Effector memory CD4-positive, alpha-beta T cell (primary cell): Measurements from ENCODE around the gene CHRNA10.

Experiments used
- DNase-seq, 3 donors: peaks; one replicate each; pipeline ENCODE4 v3.0.0-alpha.2; 2020
- H3K27ac ChIP-seq: 2 replicates; pipeline ENCODE4 v1.7.0; 2013; ENCODE audit warnings: mild to moderate bottlenecking, low read length, moderate library complexity; ENCODE audit not compliant: insufficient read depth, poor library complexity, severe bottlenecking
- H3K27me3 ChIP-seq: replicated peaks from 2 replicates; pipeline ENCODE4 v1.7.0; 2013; ENCODE audit warnings: mild to moderate bottlenecking, low read length; ENCODE audit not compliant: insufficient read depth, control insufficient read depth, poor library complexity, severe bottlenecking
- H3K36me3 ChIP-seq: 2 replicates; pipeline ENCODE4 v1.7.0; 2013; ENCODE audit warnings: mild to moderate bottlenecking, low read length, moderate library complexity; ENCODE audit not compliant: control insufficient read depth, insufficient read depth
- H3K4me1 ChIP-seq: 2 replicates; pipeline ENCODE4 v1.7.0; 2013; ENCODE audit warnings: low read length, mild to moderate bottlenecking; ENCODE audit not compliant: control insufficient read depth, insufficient read depth, poor library complexity, severe bottlenecking
- H3K4me3 ChIP-seq: 2 replicates; pipeline ENCODE4 v1.7.0; 2013; ENCODE audit warnings: low read length, low read depth, mild to moderate bottlenecking; ENCODE audit not compliant: insufficient read depth, poor library complexity, severe bottlenecking
- H3K9me3 ChIP-seq: 2 replicates; pipeline ENCODE4 v1.7.0; 2013; ENCODE audit warnings: mild to moderate bottlenecking, low read length, moderate library complexity; ENCODE audit not compliant: control insufficient read depth

Gene CHRNA10

GRCh38 chr11:3684819-3685172 is 13.6 kb upstream of the CHRNA10 start:
- Histone ChIP-seq H3K36me3 (peaks cover 79% of the 10 kb centered on the region), H3K9me3 (no peaks in the 10 kb centered on the region), H3K27ac (no peak overlapping the region), H3K4me1 (no peaks in the 10 kb centered on the region), H3K4me3 (no peak overlapping the region), H3K27me3 (no peaks in the 10 kb centered on the region)
- no peak for DNase-seq

GRCh38 chr11:3684129-3684818 is 13.1 kb upstream of the CHRNA10 start:
- Histone ChIP-seq H3K4me1 (no peaks in the 10 kb centered on the region), H3K27me3 (no peaks in the 10 kb centered on the region), H3K36me3 (peaks cover 79% of the 10 kb centered on the region), H3K27ac (no peak overlapping the region), H3K9me3 (no peaks in the 10 kb centered on the region), H3K4me3 (no peak overlapping the region)
- DNase-seq, result no peak

GRCh38 chr11:3683039-3683438 is 11.9 kb upstream of the CHRNA10 start:
- no peaks in the 10 kb centered on the region for H3K4me1 ChIP-seq
- DNase-seq, result no peak
- H3K4me3 ChIP-seq, result no peak overlapping the region
- peaks cover 91% of the 10 kb centered on the region for H3K36me3 ChIP-seq
- no peaks in the 10 kb centered on the region for H3K27me3 ChIP-seq
- no peak overlapping the region for H3K27ac ChIP-seq
- H3K9me3 ChIP-seq, result no peaks in the 10 kb centered on the region

DNA sequence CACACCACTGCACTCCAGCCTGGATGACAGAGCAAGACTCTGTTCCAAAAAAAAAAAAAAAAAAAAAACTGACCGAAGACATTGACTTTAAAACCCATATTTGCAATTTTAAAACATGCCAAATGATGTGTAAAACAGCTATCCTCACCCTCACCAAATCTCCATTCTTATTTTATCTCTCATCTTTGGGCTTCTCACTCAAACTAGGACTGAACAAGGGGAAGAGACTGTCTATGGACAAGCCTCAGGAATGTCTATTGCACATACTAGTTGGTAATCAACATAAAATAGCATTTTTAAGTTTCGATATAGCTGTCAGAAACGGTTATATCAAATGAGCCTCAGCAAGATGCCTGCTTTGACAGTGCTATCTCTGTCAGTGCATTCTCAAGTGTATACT is 7.9 kb upstream of the CHRNA10 start:
- Histone ChIP-seq H3K27me3 (no peaks in the 10 kb centered on the region), H3K27ac (no peak overlapping the region), H3K4me3 (no peak overlapping the region), H3K9me3 (no peaks in the 10 kb centered on the region), H3K4me1 (no peaks in the 10 kb centered on the region), H3K36me3 (peaks cover 88% of the 10 kb centered on the region)
- no peak for DNase-seq

DNA sequence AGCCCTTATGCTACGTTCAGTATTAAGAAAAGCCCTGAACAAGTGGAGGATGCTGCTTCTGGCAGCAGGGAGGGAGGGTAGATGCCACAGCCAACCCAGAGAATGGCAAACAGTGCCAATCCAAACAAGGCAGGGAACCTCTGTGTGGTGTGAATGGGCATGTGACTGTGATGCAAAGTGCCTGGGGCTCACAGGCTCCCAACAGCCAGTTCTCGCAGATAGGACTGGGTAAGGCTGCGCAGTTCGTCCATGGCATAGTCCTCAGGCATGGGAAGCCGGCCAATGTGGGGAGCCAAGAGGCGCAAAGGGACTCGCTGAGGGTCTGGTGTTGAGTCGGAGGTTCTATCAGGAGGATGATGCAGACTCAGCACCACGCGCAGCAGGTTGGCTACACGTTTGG is 4.8 kb upstream of the CHRNA10 start:
- Histone ChIP-seq H3K27ac (no peak overlapping the region), H3K36me3 (peaks cover 87% of the 10 kb centered on the region)

GRCh38 chr11:3674189-3674588 is 3.0 kb upstream of the CHRNA10 start:
- H3K9me3 ChIP-seq, result no peaks in the 10 kb centered on the region
- DNase-seq, result no peak
- H3K4me3 ChIP-seq, result no peak overlapping the region
- no peaks in the 10 kb centered on the region for H3K27me3 ChIP-seq
- no peaks in the 10 kb centered on the region for H3K4me1 ChIP-seq
- peaks cover 84% of the 10 kb centered on the region for H3K36me3 ChIP-seq
- H3K27ac ChIP-seq, result no peak overlapping the region

More for the DNA sequence above, 4.8 kb upstream of the CHRNA10 start:
- H3K27me3 ChIP-seq, result no peaks in the 10 kb centered on the region
- H3K4me1 ChIP-seq, result no peaks in the 10 kb centered on the region
- no peaks in the 10 kb centered on the region for H3K9me3 ChIP-seq
- no peak overlapping the region for H3K4me3 ChIP-seq
- no peak for DNase-seq

DNA sequence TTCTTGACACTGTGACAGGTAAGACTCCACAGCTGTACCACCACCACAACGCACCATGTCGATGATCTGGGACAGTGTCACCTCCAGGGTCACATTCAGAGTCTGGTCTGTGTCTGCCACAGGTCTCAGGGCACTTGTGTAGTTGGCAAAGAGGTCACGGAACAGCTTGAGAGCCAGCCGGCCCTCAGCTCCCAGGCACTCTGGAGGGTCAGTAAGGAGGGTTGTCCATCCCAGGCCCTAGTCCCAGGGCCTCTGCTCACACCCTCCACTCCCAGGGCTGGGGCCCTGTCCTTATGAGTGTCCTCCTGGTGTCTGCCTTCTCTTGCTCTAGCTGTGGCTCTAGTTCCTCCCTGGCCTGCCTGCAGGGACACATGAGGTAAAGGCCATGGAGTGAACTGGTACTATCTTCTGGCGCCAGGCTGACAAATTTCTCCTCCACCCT is 1.4 kb downstream of the CHRNA10 start:
- peaks cover 68% of the 10 kb centered on the region for H3K36me3 ChIP-seq
- no peak overlapping the region for H3K27ac ChIP-seq
- no peak for DNase-seq

GRCh38 chr11:3669128-3669527 is 2.1 kb downstream of the CHRNA10 start:
- Histone ChIP-seq H3K4me1 (no peaks in the 10 kb centered on the region), H3K4me3 (no peak overlapping the region), H3K27ac (no peak overlapping the region), H3K27me3 (no peaks in the 10 kb centered on the region), H3K9me3 (no peaks in the 10 kb centered on the region), H3K36me3 (peaks cover 64% of the 10 kb centered on the region)
- no peak for DNase-seq

More for the DNA sequence above, 1.4 kb downstream of the CHRNA10 start:
- Histone ChIP-seq H3K9me3 (no peaks in the 10 kb centered on the region), H3K27me3 (no peaks in the 10 kb centered on the region), H3K4me1 (no peaks in the 10 kb centered on the region), H3K4me3 (no peak overlapping the region)

GRCh38 chr11:3667149-3668035 is 3.8 kb downstream of the CHRNA10 start:
- Histone ChIP-seq H3K4me3 (no peak overlapping the region), H3K36me3 (peaks cover 48% of the 10 kb centered on the region), H3K27ac (no peak overlapping the region), H3K9me3 (no peaks in the 10 kb centered on the region), H3K4me1 (no peaks in the 10 kb centered on the region), H3K27me3 (no peaks in the 10 kb centered on the region)
- no peak for DNase-seq

DNA sequence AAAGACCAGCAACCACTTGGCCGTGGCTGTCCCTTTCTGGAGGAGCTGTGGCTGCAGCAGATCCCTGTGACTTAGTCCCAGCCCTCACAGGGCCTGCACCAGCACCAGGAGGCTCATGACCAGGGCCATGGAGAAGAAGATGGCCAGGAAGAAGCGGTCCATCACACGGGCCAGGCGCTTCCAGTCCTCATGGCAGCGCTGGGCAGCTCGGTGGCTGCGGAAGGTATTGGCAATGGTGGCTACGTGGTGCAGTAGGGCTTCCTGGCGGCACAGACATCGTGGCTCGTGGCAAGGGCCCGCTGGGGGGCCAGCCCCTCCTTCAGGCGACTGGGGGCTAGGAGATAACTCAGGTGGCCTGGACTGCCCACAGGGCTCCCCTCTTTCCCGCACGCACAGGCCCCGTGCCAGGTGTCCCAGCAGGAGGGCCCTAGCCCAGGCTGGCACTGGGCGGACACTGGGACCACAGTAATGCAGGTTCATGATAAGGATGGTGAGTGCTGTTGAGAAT is 5.1 kb downstream of the CHRNA10 start:
- Histone ChIP-seq H3K27me3 (no peaks in the 10 kb centered on the region), H3K9me3 (no peaks in the 10 kb centered on the region), H3K4me1 (no peaks in the 10 kb centered on the region), H3K27ac (no peak overlapping the region), H3K4me3 (no peak overlapping the region), H3K36me3 (peaks cover 39% of the 10 kb centered on the region)
- DNase-seq, result no peak
